Neural progenitor cell (in vitro differentiated cells): ENCODE results near the gene SND1. TPM values are rescaled to one million over a fixed set of nuclear protein-coding genes. Genes with fewer than 3 reads are reported as not detected.

Experiments
- DNase-seq: peaks from one replicate; pipeline ENCODE4 v3.0.0-alpha.2; 2016; ENCODE audit warnings: low spot score
- H2AFZ ChIP-seq: fragments of 200-600 bp; sonication (generic); replicated peaks from 2 replicates; pipeline ENCODE4 v1.6.1; 2016; ENCODE audit warnings: antibody characterized with exemption
- H3F3A ChIP-seq: fragments of 200-600 bp; sonication (generic); 2 replicates; pipeline ENCODE4 v1.6.1; 2016; ENCODE audit warnings: antibody characterized with exemption, low read depth
- H3K27ac ChIP-seq: fragments of 200-600 bp; sonication (generic); 2 replicates; pipeline ENCODE4 v1.5.1; 2016; ENCODE audit warnings: mild to moderate bottlenecking
- H3K27me3 ChIP-seq: fragments of 200-600 bp; sonication (generic); 2 replicates; pipeline ENCODE4 v1.6.1; 2016; ENCODE audit warnings: mild to moderate bottlenecking, moderate library complexity
- H3K36me3 ChIP-seq: fragments of 200-600 bp; sonication (generic); 2 replicates; pipeline ENCODE4 v1.5.1; 2016
- H3K4me1 ChIP-seq: fragments of 200-600 bp; sonication (generic); 2 replicates; pipeline ENCODE4 v1.6.1; 2016; ENCODE audit warnings: mixed run types
- H3K4me2 ChIP-seq: fragments of 200-600 bp; sonication (generic); 2 replicates; pipeline ENCODE4 v1.6.1; 2016
- H3K4me3 ChIP-seq: fragments of 200-600 bp; sonication (generic); 2 replicates; pipeline ENCODE4 v1.5.1; 2016
- H3K79me2 ChIP-seq: fragments of 200-600 bp; sonication (generic); 2 replicates; pipeline ENCODE4 v1.6.1; 2016; ENCODE audit warnings: low read depth
- H3K9ac ChIP-seq: fragments of 200-600 bp; sonication (generic); 2 replicates; pipeline ENCODE4 v1.6.1; 2016
- H3K9me3 ChIP-seq: fragments of 200-600 bp; sonication (generic); 2 replicates; pipeline ENCODE4 v1.5.1; 2016; ENCODE audit warnings: low read depth
- H4K20me1 ChIP-seq: fragments of 200-600 bp; sonication (generic); 2 replicates; pipeline ENCODE4 v1.6.1; 2016; ENCODE audit warnings: low read depth
- H3K27ac Mint-ChIP-seq: 3 replicates; pipeline ENCODE4 v1.8.0; 2021; ENCODE audit warnings: mixed read lengths
- H3K27me3 Mint-ChIP-seq: 2 replicates; pipeline ENCODE4 v1.8.0; 2022; ENCODE audit warnings: low read depth, mild to moderate bottlenecking, inconsistent platforms, moderate library complexity, mixed read lengths; ENCODE audit not compliant: insufficient read depth
- H3K36me3 Mint-ChIP-seq: 3 replicates; pipeline ENCODE4 v1.8.0; 2021; ENCODE audit warnings: mixed read lengths
- H3K4me1 Mint-ChIP-seq: 3 replicates; pipeline ENCODE4 v1.8.0; 2021; ENCODE audit warnings: mixed read lengths
- H3K4me3 Mint-ChIP-seq: 3 replicates; pipeline ENCODE4 v1.8.0; 2021; ENCODE audit warnings: mild to moderate bottlenecking, moderate library complexity, mixed read lengths
- H3K9me3 Mint-ChIP-seq: 3 replicates; pipeline ENCODE4 v1.8.0; 2020; ENCODE audit warnings: mixed read lengths
- EZH2 ChIP-seq: fragments of 200-600 bp; sonication (generic); IDR thresholded peaks from 2 replicates; pipeline ENCODE4 v1.6.1; 2017; ENCODE audit warnings: antibody characterized with exemption, mild to moderate bottlenecking, moderate library complexity
- EZH2phosphoT487 ChIP-seq: fragments of 200-600 bp; sonication (generic); IDR thresholded peaks from 2 replicates; pipeline ENCODE4 v1.6.1; 2017; ENCODE audit warnings: antibody characterized with exemption
- total RNA-seq: library from RNA; depleted of rRNA; stranded (reverse); fragments of >200 nt; gene quantifications from 2 replicates; pipeline ENCODE4 v1.2.3, GENCODE V29; 2015; ENCODE audit warnings: low replicate concordance
- TF ChIP-seq, protein P1 (sequence below): fragments of 200-600 bp; sonication (generic); IDR thresholded peaks from 2 replicates; pipeline ENCODE4 v1.5.1; 2017; ENCODE audit warnings: antibody characterized with exemption, mild to moderate bottlenecking

The SND1 gene
- total RNA-seq, 1 donor from 2014 or later, result 154 TPM

DNA sequence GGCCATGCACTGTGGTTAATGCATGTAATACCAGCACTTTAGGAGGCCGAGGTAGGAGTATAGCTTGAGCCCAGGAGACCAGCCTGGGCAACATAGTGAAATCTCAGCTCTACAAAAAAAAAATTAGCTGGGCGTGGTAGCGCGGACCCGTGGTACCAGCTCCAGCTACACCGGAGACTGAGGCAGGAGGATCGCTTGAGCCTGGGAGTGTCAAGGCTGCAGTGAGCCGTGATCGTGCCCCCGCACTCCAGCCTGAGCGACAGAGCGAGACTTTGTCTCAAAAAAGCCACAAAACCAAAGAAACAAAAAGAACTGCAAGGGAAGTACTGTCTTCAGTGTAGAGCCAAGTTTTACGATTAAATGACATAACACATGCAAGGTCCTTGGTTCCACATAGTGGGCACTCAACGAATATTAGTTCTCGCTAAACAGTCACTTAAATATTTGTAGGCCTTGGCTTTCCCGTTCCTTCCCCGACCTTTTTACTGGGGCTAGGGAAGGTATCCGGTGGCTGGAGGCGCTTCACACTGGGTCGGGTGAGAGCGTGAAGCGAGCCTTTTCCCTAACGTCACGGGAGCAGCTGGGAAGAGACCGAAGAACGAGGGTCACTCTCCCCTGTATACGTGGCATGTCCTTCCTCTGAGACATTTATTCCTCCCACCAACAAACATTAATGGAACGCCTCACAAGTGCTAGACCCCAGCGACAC is 993 bp upstream of the SND1 start:
- Histone ChIP-seq H3K4me1 (peaks cover 37% of the 10 kb centered on the region), H2AFZ (peak overlapping the region; percentile 77), H3F3A (peaks cover 25% of the 10 kb centered on the region), H3K9me3 (no peaks in the 10 kb centered on the region), H3K36me3 (no peaks in the 10 kb centered on the region), H3K4me3 (peak overlapping the region; percentile 88), H3K27me3 (no peaks in the 10 kb centered on the region), H3K9ac (peak overlapping the region; percentile 4), H3K27ac (no peak overlapping the region), H4K20me1 (peaks cover 38% of the 10 kb centered on the region), H3K79me2 (peaks cover 39% of the 10 kb centered on the region), H3K4me2 (peak overlapping the region; percentile 82)
- Mint-ChIP-seq H3K4me1 (peaks cover 26% of the 10 kb centered on the region), H3K4me3 (peak overlapping the region; percentile 98), H3K36me3 (no peaks in the 10 kb centered on the region), H3K9me3 (no peaks in the 10 kb centered on the region), H3K27ac (peak overlapping the region; percentile 98), H3K27me3 (no peaks in the 10 kb centered on the region)
- TF ChIP-seq EZH2 (no peak), EZH2phosphoT487 (no peak)
- TF ChIP-seq, protein P1, sequence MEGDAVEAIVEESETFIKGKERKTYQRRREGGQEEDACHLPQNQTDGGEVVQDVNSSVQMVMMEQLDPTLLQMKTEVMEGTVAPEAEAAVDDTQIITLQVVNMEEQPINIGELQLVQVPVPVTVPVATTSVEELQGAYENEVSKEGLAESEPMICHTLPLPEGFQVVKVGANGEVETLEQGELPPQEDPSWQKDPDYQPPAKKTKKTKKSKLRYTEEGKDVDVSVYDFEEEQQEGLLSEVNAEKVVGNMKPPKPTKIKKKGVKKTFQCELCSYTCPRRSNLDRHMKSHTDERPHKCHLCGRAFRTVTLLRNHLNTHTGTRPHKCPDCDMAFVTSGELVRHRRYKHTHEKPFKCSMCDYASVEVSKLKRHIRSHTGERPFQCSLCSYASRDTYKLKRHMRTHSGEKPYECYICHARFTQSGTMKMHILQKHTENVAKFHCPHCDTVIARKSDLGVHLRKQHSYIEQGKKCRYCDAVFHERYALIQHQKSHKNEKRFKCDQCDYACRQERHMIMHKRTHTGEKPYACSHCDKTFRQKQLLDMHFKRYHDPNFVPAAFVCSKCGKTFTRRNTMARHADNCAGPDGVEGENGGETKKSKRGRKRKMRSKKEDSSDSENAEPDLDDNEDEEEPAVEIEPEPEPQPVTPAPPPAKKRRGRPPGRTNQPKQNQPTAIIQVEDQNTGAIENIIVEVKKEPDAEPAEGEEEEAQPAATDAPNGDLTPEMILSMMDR, result no peak
- peak; percentile 61 for DNase-seq

DNA sequence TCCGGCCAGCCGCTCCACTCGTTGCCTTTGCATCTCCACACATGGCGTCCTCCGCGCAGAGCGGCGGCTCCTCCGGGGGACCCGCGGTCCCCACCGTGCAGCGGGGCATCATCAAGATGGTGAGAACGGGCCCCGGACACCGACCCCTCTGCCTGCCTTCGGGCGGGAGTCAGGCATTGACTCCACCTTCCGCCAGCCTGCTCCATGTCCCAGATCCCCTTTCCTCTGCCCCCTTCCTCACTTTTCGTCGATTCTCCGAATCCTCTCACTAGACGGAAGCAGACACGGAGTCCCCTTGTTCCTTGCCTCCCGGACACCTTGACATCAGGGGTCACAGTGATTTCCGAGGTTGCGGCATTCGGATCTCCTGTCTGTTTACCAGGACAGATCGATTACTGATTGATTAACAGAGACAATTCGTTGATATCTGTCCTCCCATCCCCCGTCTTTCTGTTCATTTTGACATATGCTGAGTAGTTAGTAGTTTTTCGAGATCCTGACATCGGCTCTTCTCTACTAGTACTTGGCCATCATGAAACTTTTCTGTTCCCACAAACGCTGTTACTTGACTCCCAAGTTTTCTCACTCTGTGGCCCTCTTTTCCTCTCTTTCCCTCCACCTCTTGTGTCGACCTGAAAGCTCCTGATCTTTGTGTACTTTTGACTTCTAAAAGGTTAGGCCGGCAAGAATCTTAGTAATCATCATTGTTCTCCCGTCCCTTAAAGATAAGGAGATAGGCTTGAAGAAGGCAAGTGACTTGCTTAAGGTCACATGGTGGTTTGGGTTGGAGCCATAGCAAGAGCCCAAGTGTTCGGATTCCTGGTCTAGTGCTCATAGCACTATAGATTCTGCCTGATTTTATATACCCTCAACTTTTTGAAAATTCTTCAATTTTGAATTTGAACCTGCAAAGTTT is 597 bp downstream of the SND1 start:
- peaks cover 38% of the 10 kb centered on the region for H3K4me1 ChIP-seq
- Mint-ChIP-seq H3K27ac (peak overlapping the region; percentile 98), H3K9me3 (no peaks in the 10 kb centered on the region), H3K4me3 (peak overlapping the region; percentile 98), H3K27me3 (no peaks in the 10 kb centered on the region), H3K4me1 (peaks cover 26% of the 10 kb centered on the region), H3K36me3 (peaks cover 3% of the 10 kb centered on the region)
- H3K27ac ChIP-seq, result peak overlapping the region; percentile 53
- no peaks in the 10 kb centered on the region for H3K27me3 ChIP-seq
- no peaks in the 10 kb centered on the region for H3K9me3 ChIP-seq
- no peak for DNase-seq
- peak overlapping the region; percentile 100 for H3K4me2 ChIP-seq
- H3K4me3 ChIP-seq, result peak overlapping the region; percentile 88
- peak overlapping the region; percentile 51 for H3K9ac ChIP-seq
- no peak for TF ChIP-seq EZH2phosphoT487
- TF ChIP-seq, protein P1, result no peak
- TF ChIP-seq EZH2, result no peak
- peaks cover 25% of the 10 kb centered on the region for H3F3A ChIP-seq
- peaks cover 55% of the 10 kb centered on the region for H3K79me2 ChIP-seq
- no peaks in the 10 kb centered on the region for H3K36me3 ChIP-seq
- peak overlapping the region; percentile 78 for H2AFZ ChIP-seq
- peaks cover 53% of the 10 kb centered on the region for H4K20me1 ChIP-seq

DNA sequence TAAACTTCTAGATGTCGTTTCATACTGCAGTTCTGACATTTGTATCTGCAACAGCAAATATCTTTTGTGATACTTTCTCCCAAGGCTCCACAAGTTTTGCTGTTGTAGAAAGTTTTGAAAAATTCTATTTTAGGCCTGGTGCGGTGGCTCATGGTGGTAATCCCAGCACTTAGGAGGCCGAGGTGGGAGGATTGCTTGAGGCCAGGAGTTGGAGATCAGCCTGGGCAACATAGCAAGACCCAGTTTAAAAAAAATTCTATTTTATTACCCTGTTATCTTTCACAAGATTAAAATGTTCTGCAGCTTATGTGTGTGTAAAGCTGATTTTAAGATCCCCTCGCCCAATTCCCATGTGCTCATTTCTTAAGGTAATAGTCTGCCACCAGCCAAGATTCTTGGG is 1.4 kb downstream of the SND1 start:
- Mint-ChIP-seq H3K9me3 (no peaks in the 10 kb centered on the region), H3K27ac (no peak overlapping the region), H3K36me3 (peaks cover 3% of the 10 kb centered on the region), H3K27me3 (no peaks in the 10 kb centered on the region), H3K4me1 (peaks cover 26% of the 10 kb centered on the region), H3K4me3 (peak overlapping the region; percentile 98)
- no peaks in the 10 kb centered on the region for H3K27me3 ChIP-seq
- peaks cover 63% of the 10 kb centered on the region for H3K79me2 ChIP-seq
- H3K9me3 ChIP-seq, result no peaks in the 10 kb centered on the region
- no peak overlapping the region for H3K27ac ChIP-seq
- peaks cover 38% of the 10 kb centered on the region for H3K4me1 ChIP-seq
- H2AFZ ChIP-seq, result no peak overlapping the region
- H4K20me1 ChIP-seq, result peaks cover 61% of the 10 kb centered on the region
- peak overlapping the region; percentile 88 for H3K4me3 ChIP-seq
- H3K9ac ChIP-seq, result no peak overlapping the region
- peak overlapping the region; percentile 100 for H3K4me2 ChIP-seq
- H3F3A ChIP-seq, result peaks cover 25% of the 10 kb centered on the region
- TF ChIP-seq, protein P1, result no peak
- TF ChIP-seq EZH2 (no peak), EZH2phosphoT487 (no peak)
- no peak for DNase-seq
- no peaks in the 10 kb centered on the region for H3K36me3 ChIP-seq
